HL-60 (cell line): ENCODE measurements around the gene SCUBE1.

Source experiments
- DNase-seq, 2 experiments: peaks; one replicate each; pipeline ENCODE4 v3.0.0-alpha.2; 2010 to 2020; ENCODE audit warnings: low read depth in 1 of 2, low spot score in 1 of 2
- H3K27ac ChIP-seq: fragments of 250-450 bp; sonication (Bioruptor Pico); replicated peaks from 2 replicates; pipeline ENCODE4 v1.5.1; 2020; ENCODE audit warnings: mild to moderate bottlenecking, moderate library complexity
- H3K27me3 ChIP-seq: fragments of 250-450 bp; sonication (Bioruptor Pico); 2 replicates; pipeline ENCODE4 v1.5.1; 2021; ENCODE audit warnings: mild to moderate bottlenecking, moderate library complexity; ENCODE audit not compliant: insufficient read depth, poor library complexity, severe bottlenecking
- H3K4me3 ChIP-seq: replicated peaks from 2 replicates; pipeline ENCODE4 v1.5.1; 2011; ENCODE audit warnings: mild to moderate bottlenecking, control low read depth, low read length; ENCODE audit not compliant: insufficient read depth
- GABPA ChIP-seq: IDR thresholded peaks from 2 replicates; pipeline ENCODE4 v1.6.1; 2012; ENCODE audit warnings: low read depth
- POLR2AphosphoS5 ChIP-seq: IDR thresholded peaks from 2 replicates; pipeline ENCODE4 v1.6.1; 2012; ENCODE audit warnings: low read depth
- SPI1 ChIP-seq: IDR thresholded peaks from 2 replicates; pipeline ENCODE4 v1.6.1; 2012; ENCODE audit warnings: low read depth, mild to moderate bottlenecking, borderline replicate concordance
- TF ChIP-seq, protein P1 (sequence below): IDR thresholded peaks from 2 replicates; pipeline ENCODE4 v1.6.1; 2012; ENCODE audit warnings: low read depth; ENCODE audit not compliant: insufficient replicate concordance
- TF ChIP-seq, protein P2 (sequence below): IDR thresholded peaks from one replicate; pipeline ENCODE4 v1.5.1; 2011; ENCODE audit warnings: low read length, control low read depth, inconsistent platforms; ENCODE audit not compliant: insufficient read depth

The SCUBE1 gene

DNA sequence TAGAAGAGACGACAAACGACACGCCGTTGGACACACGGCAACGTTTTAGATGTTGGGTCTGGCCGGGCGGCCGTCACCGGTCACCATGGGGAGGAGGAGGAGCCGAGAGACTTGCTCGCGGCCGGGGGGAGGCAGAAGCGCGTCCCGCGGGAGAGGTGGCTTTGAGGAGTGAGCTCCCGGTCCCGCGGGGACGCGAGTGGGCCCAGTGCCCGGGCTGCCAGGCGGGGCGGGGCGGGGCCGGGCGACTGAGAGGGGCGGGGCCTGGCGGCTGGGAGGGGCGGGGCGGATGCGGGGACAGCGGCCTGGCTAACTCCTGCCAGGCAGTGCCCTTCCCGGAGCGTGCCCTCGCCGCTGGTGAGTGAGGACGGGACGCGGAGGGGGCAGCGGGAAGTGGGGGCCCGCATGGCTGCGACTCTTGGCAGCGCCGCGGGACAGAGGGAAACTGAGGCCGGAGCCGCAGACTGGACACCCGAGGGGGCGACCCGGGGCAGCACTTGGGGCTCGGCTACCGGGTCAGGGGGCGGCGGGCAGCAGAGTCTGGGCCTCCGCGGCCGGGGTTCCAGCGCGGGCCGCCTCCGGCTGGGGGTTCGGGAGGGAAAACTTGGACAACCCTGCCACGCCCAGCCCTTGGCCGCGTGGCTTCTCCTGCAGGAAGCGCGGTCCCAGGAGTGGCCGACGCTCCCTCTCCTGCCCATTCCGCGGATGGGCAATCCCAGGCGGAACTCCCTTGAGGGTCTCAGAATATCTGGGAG, 191.7 kb downstream of the SCUBE1 start, which contains the start of gene TSPO:
TSS of gene TSPO (plus strand) at position 309 of the 752 bp plus-strand sequence. CDS start 7,680 bp downstream, outside the sequence.
- Histone ChIP-seq H3K27me3 (no peaks in the 10 kb centered on the region), H3K4me3 (peak within 1 kb of the TSS; percentile 93), H3K27ac (peak within 1 kb of the TSS; percentile 91)
- peak; percentile 49 to 79 for DNase-seq
- TF ChIP-seq, protein P1, sequence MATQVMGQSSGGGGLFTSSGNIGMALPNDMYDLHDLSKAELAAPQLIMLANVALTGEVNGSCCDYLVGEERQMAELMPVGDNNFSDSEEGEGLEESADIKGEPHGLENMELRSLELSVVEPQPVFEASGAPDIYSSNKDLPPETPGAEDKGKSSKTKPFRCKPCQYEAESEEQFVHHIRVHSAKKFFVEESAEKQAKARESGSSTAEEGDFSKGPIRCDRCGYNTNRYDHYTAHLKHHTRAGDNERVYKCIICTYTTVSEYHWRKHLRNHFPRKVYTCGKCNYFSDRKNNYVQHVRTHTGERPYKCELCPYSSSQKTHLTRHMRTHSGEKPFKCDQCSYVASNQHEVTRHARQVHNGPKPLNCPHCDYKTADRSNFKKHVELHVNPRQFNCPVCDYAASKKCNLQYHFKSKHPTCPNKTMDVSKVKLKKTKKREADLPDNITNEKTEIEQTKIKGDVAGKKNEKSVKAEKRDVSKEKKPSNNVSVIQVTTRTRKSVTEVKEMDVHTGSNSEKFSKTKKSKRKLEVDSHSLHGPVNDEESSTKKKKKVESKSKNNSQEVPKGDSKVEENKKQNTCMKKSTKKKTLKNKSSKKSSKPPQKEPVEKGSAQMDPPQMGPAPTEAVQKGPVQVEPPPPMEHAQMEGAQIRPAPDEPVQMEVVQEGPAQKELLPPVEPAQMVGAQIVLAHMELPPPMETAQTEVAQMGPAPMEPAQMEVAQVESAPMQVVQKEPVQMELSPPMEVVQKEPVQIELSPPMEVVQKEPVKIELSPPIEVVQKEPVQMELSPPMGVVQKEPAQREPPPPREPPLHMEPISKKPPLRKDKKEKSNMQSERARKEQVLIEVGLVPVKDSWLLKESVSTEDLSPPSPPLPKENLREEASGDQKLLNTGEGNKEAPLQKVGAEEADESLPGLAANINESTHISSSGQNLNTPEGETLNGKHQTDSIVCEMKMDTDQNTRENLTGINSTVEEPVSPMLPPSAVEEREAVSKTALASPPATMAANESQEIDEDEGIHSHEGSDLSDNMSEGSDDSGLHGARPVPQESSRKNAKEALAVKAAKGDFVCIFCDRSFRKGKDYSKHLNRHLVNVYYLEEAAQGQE, result no peak
- TF ChIP-seq, protein P2, sequence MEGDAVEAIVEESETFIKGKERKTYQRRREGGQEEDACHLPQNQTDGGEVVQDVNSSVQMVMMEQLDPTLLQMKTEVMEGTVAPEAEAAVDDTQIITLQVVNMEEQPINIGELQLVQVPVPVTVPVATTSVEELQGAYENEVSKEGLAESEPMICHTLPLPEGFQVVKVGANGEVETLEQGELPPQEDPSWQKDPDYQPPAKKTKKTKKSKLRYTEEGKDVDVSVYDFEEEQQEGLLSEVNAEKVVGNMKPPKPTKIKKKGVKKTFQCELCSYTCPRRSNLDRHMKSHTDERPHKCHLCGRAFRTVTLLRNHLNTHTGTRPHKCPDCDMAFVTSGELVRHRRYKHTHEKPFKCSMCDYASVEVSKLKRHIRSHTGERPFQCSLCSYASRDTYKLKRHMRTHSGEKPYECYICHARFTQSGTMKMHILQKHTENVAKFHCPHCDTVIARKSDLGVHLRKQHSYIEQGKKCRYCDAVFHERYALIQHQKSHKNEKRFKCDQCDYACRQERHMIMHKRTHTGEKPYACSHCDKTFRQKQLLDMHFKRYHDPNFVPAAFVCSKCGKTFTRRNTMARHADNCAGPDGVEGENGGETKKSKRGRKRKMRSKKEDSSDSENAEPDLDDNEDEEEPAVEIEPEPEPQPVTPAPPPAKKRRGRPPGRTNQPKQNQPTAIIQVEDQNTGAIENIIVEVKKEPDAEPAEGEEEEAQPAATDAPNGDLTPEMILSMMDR, result no peak
- TF ChIP-seq POLR2AphosphoS5, result no peak; the same call in 1 of the 2 replicates
- TF ChIP-seq GABPA, result no peak

DNA sequence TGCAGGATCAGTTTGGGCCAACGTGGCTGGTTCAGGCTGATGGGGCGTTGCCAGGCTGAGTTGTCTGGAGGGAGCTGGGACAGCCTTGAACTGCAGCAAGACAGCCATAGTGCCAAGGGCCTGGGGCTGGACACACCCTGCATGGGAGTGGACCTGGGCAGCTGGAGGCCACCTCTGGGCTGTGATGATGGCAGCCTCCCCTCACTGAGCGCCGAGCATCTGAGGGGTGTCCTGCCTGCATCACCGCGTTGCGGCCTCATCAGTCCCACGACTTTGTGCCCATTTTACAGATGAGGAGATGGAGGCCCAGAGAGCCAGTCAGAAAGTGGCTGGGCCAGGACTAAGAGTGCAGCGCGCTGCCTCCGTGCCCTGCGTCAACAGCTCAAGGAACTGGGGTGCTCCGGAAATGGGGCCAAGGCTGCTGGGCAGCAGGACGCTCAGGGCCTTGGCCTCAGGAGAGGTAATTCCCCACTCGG, 192.4 kb downstream of the SCUBE1 start:
- TF ChIP-seq, protein P1, result no peak
- TF ChIP-seq SPI1, result no peak
- TF ChIP-seq, protein P2, result no peak
- no peak for TF ChIP-seq GABPA
- no peak for TF ChIP-seq POLR2AphosphoS5
- no peak for DNase-seq
- Histone ChIP-seq H3K27ac (peak overlapping the region; percentile 91), H3K27me3 (no peaks in the 10 kb centered on the region), H3K4me3 (peak overlapping the region; percentile 93)

DNA sequence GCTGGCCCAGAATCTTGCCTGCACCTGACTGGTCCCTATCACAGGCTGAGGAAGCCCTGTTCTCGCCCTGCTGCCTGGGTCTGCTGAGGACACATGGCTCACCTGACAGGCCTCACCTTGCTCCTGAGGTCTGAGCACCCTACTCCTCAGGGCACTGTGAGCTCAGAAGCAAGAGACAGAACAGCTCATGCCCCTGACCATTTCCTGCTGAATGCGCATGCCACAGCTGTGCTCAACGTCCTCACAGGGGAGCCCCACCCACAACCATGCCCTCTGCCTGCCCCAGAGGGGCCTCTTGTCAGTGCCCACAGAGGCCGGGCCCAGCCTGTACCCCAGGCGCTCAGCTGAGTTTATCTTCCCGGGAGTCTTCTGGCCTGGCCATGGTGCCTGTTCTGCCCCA, 194.6 kb downstream of the SCUBE1 start:
- Histone ChIP-seq H3K27me3 (no peaks in the 10 kb centered on the region), H3K27ac (peak overlapping the region; percentile 86), H3K4me3 (no peak overlapping the region)
- TF ChIP-seq POLR2AphosphoS5, result no peak
- TF ChIP-seq SPI1, result no peak
- peak in 1 of 2 experiments; percentile 85 for DNase-seq

DNA sequence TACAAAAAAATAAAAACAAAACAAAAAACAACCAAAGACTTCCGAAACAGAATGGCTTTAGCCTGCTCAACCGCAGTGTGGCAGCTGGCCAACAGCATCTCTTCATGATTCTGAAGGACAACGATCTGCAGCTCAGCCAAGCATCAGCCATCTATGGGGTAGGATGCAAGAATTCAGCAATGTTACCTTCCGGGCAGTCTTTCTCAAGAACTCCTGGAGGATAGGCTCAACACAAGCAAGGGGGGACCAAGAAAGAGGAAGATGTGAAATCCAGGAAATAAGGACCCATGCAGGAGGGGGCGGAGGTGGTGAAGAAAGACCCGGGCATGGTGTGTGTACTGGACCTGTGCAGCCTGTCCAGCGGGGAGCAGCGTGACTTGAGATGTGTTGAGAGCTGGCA, 195.4 kb downstream of the SCUBE1 start:
- peak in 1 of 2 experiments; percentile 92 for DNase-seq
- H3K27ac ChIP-seq, result peak overlapping the region; percentile 86
- TF ChIP-seq, protein P1, result no peak
- TF ChIP-seq POLR2AphosphoS5, result no peak
- no peak for TF ChIP-seq SPI1
- TF ChIP-seq, protein P2, result no peak
- no peak for TF ChIP-seq GABPA
- no peaks in the 10 kb centered on the region for H3K27me3 ChIP-seq
- H3K4me3 ChIP-seq, result peak overlapping the region; percentile 15
